HepG2 (cell line): Measurements from ENCODE around the gene RGS19. TPM values are rescaled to one million over a fixed set of nuclear protein-coding genes. Genes with fewer than 3 reads are reported as not detected.

Experiments
- GATA4 ChIP-seq: sonication (generic); IDR thresholded peaks from 2 replicates; pipeline ENCODE4 v1.6.1; 2016; ENCODE audit warnings: antibody characterized with exemption, low read depth, borderline replicate concordance
- NAIF1 ChIP-seq: sonication (generic); formaldehyde crosslinking; IDR thresholded peaks from 2 replicates; pipeline ENCODE4 v1.5.0; 2020; ENCODE audit warnings: mild to moderate bottlenecking, missing genetic modification reagents, borderline replicate concordance
- NCOA2 ChIP-seq: sonication (generic); formaldehyde crosslinking; IDR thresholded peaks from 2 replicates; pipeline ENCODE4 v1.8.0; 2022; ENCODE audit warnings: inconsistent platforms
- NPAS2 ChIP-seq: sonication (generic); formaldehyde crosslinking; IDR thresholded peaks from 2 replicates; pipeline ENCODE4 v1.8.0; 2022; ENCODE audit warnings: mild to moderate bottlenecking, missing genetic modification reagents, borderline replicate concordance
- NR2F6 ChIP-seq, 2 experiments: IDR thresholded peaks; 2 replicates each; pipeline ENCODE4 v1.6.1; 2016; ENCODE audit warnings: antibody characterized with exemption in 1 of 2, mild to moderate bottlenecking in 1 of 2
- POLR2AphosphoS2 ChIP-seq: IDR thresholded peaks from 2 replicates; pipeline ENCODE4 v1.6.1; 2011; ENCODE audit warnings: low read depth, low read length, improper control_type of control experiment
- SMAD9 ChIP-seq: sonication (generic); formaldehyde crosslinking; IDR thresholded peaks from 2 replicates; pipeline ENCODE4 v1.5.1; 2020; ENCODE audit warnings: mild to moderate bottlenecking, missing genetic modification reagents
- SRSF1 ChIP-seq: fragments of 200-400 bp; formaldehyde crosslinking; optimal IDR thresholded peaks from 2 replicates; pipeline ENCODE3; 2017; ENCODE audit warnings: mild to moderate bottlenecking, low read depth, low read length, moderate library complexity
- THAP11 ChIP-seq: IDR thresholded peaks from 2 replicates; pipeline ENCODE4 v1.6.1; 2016; ENCODE audit warnings: missing biosample characterization, missing genetic modification reagents
- U2AF1 ChIP-seq: fragments of 200-400 bp; formaldehyde crosslinking; optimal IDR thresholded peaks from 2 replicates; pipeline ENCODE3; 2017; ENCODE audit warnings: mild to moderate bottlenecking, low read depth, low read length
- ZFAT ChIP-seq: sonication (generic); formaldehyde crosslinking; conservative IDR thresholded peaks from 2 replicates; pipeline ENCODE4 v1.8.1; 2023; ENCODE audit warnings: missing genetic modification reagents, inconsistent platforms
- ZFX ChIP-seq: sonication (generic); formaldehyde crosslinking; IDR thresholded peaks from 2 replicates; pipeline ENCODE4 v1.4.0; 2020; ENCODE audit warnings: mild to moderate bottlenecking, low read depth, missing genetic modification reagents, moderate library complexity
- ZMAT3 ChIP-seq: sonication (generic); formaldehyde crosslinking; conservative IDR thresholded peaks from 2 replicates; pipeline ENCODE4 v1.7.0; 2021; ENCODE audit warnings: missing genetic modification reagents
- ZNF350 ChIP-seq: sonication (generic); formaldehyde crosslinking; IDR thresholded peaks from 2 replicates; pipeline ENCODE4 v1.4.0; 2020; ENCODE audit warnings: mild to moderate bottlenecking, low read depth, missing genetic modification reagents, borderline replicate concordance
- ZNF484 ChIP-seq: sonication (generic); formaldehyde crosslinking; IDR thresholded peaks from 2 replicates; pipeline ENCODE4 v1.5.1; 2020; ENCODE audit warnings: mild to moderate bottlenecking, low read depth, missing genetic modification reagents, borderline replicate concordance
- ZNF660 ChIP-seq: sonication (generic); formaldehyde crosslinking; IDR thresholded peaks from 2 replicates; pipeline ENCODE4 v1.5.1; 2020; ENCODE audit warnings: mild to moderate bottlenecking, low read depth, missing genetic modification reagents, borderline replicate concordance
- ZNF678 ChIP-seq: sonication (generic); formaldehyde crosslinking; IDR thresholded peaks from 2 replicates; pipeline ENCODE4 v1.4.0; 2020; ENCODE audit warnings: mild to moderate bottlenecking, missing genetic modification reagents
- ZNF75D ChIP-seq: sonication (generic); formaldehyde crosslinking; IDR thresholded peaks from 2 replicates; pipeline ENCODE4 v1.8.1; 2023; ENCODE audit warnings: missing genetic modification reagents, mild to moderate bottlenecking, borderline replicate concordance
- ZNF782 ChIP-seq: sonication (generic); formaldehyde crosslinking; IDR thresholded peaks from 2 replicates; pipeline ENCODE4 v1.4.0; 2020; ENCODE audit warnings: missing genetic modification reagents, mild to moderate bottlenecking, borderline replicate concordance
- ZSCAN9 ChIP-seq: IDR thresholded peaks from 2 replicates; pipeline ENCODE4 v1.6.1; 2016; ENCODE audit warnings: borderline replicate concordance
- polyA plus RNA-seq, 8 experiments: library from polyadenylated mRNA; depleted of rRNA in 3 of 8; stranded (reverse) in 7 of 8; unstranded in 1 of 8; fragments of >200 nt; fragmentation: Illumina TruSeq in 4 of 8; extraction: Trizol in 4 of 8; gene quantifications; 2 replicates each; pipeline versions ENCODE4 v1.2.1 to v1.2.3, GENCODE V29; 2011 to 2016; ENCODE audit warnings: low read depth in 4 of 8, missing spikeins in 1 of 8, mixed read lengths in 1 of 8; ENCODE audit not compliant: insufficient read depth in 1 of 8
- total RNA-seq, 5 experiments: library from RNA; depleted of rRNA; stranded (reverse); fragments of >200 nt; fragmentation: Illumina TruSeq; extraction: Trizol; gene quantifications; 2 replicates each; pipeline ENCODE4 v1.2.3, GENCODE V29; 2016; ENCODE audit warnings: low read depth in 1 of 5
- TF ChIP-seq, protein P1 (sequence below): IDR thresholded peaks from 2 replicates; pipeline ENCODE4 v1.6.1; 2016; ENCODE audit warnings: missing compliant biosample characterization, missing genetic modification reagents, borderline replicate concordance
- TF ChIP-seq, protein P2 (sequence below): sonication (generic); formaldehyde crosslinking; IDR thresholded peaks from 2 replicates; pipeline ENCODE4 v1.4.0; 2020; ENCODE audit warnings: mild to moderate bottlenecking, missing genetic modification reagents
- TF ChIP-seq, protein P3 (sequence below): sonication (generic); formaldehyde crosslinking; IDR thresholded peaks from 2 replicates; pipeline ENCODE4 v1.4.0; 2020; ENCODE audit warnings: mild to moderate bottlenecking, missing genetic modification reagents
- TF ChIP-seq, protein P4 (sequence below): sonication (generic); formaldehyde crosslinking; IDR thresholded peaks from 2 replicates; pipeline ENCODE4 v1.5.1; 2020; ENCODE audit warnings: mild to moderate bottlenecking, moderate library complexity, missing genetic modification reagents

RGS19 gene
- total and polyA plus RNA-seq, 2 of the 13 experiments (the other 11 are each of a cell fraction or from before 2014, with no cell fraction given), result 10.7 to 11.9 TPM

DNA sequence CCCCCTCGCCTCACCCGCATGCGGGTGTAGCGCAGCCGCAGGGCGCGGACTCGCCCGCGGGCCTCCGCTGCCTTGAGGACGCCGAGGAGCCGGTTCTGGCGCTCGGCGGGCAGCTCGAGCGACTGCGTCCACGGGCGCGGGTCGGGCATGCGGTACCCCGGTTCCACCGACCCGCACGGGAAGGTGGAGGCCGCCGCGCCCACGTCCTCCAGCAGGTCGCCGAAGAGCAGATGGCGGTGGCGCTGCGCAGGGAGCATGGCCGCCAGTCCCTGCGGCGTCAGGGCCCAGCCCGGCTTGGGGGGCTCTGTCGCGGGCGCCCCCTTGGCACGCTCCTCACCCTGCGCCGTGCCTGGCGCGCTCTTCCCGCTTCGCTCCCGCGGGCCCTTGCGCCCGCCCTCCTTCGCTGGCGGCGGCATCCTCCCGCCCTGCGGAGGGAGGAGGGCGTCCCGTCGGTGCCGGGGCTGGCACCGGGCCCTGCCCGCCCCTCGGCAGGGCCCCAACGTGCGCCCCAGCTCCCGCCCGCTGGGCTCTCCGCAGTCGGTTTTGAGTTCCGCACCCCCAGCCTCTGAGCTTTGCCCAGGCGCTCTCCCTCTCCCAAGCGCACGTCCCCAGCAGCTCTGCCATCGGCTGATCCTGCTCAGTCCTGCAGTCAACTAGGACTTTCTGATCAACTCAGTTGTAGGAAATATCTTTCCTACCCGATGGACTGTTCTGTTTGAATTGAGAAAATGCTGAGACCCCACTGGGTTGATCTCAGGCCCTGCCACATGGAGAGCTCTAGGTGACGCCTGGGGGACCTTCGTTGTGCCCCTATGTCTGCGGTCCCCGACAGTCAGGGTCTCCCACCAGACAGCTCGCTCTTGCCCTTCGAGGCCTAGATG, 4.7 kb upstream of the RGS19 start, which contains the start of gene LKAAEAR1 (continued):
- TF ChIP-seq ZFX (peak; percentile 64), ZNF484 (0 out of 2 replicates have a peak, but pooled peaks have one; percentile 33), POLR2AphosphoS2 (no peak), ZNF350 (CRISPR knock-in tag) (peak; percentile 12; the same call in 1 of the 2 replicates), SMAD9 (CRISPR knock-in tag) (no peak), ZNF660 (CRISPR knock-in tag) (no peak), NCOA2 (CRISPR knock-in tag) (no peak), ZSCAN9 (CRISPR knock-in tag) (no peak), ZFAT (CRISPR knock-in tag) (no peak), ZNF75D (CRISPR knock-in tag) (no peak), ZNF678 (CRISPR knock-in tag) (peak; percentile 72; the same call in 1 of the 2 replicates), NR2F6 (IDR thresholded peaks at IDR 0.05) (no peak), NR2F6 (CRISPR knock-in tag; IDR thresholded peaks at IDR 0.05) (no peak), NAIF1 (CRISPR knock-in tag) (no peak), ZMAT3 (CRISPR knock-in tag) (0 out of 2 replicates have a peak, but pooled peaks have one; percentile 2), SRSF1 (no peak), NPAS2 (CRISPR knock-in tag) (no peak), ZNF782 (no peak), U2AF1 (no peak), THAP11 (CRISPR knock-in tag) (no peak), GATA4 (no peak)
- TF ChIP-seq, protein P1, sequence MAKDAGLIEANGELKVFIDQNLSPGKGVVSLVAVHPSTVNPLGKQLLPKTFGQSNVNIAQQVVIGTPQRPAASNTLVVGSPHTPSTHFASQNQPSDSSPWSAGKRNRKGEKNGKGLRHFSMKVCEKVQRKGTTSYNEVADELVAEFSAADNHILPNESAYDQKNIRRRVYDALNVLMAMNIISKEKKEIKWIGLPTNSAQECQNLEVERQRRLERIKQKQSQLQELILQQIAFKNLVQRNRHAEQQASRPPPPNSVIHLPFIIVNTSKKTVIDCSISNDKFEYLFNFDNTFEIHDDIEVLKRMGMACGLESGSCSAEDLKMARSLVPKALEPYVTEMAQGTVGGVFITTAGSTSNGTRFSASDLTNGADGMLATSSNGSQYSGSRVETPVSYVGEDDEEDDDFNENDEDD (CRISPR knock-in tag), result peak; percentile 20
- TF ChIP-seq, protein P2, sequence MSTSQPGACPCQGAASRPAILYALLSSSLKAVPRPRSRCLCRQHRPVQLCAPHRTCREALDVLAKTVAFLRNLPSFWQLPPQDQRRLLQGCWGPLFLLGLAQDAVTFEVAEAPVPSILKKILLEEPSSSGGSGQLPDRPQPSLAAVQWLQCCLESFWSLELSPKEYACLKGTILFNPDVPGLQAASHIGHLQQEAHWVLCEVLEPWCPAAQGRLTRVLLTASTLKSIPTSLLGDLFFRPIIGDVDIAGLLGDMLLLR, result peak; percentile 14; the same call in 1 of the 2 replicates
- TF ChIP-seq, protein P3, sequence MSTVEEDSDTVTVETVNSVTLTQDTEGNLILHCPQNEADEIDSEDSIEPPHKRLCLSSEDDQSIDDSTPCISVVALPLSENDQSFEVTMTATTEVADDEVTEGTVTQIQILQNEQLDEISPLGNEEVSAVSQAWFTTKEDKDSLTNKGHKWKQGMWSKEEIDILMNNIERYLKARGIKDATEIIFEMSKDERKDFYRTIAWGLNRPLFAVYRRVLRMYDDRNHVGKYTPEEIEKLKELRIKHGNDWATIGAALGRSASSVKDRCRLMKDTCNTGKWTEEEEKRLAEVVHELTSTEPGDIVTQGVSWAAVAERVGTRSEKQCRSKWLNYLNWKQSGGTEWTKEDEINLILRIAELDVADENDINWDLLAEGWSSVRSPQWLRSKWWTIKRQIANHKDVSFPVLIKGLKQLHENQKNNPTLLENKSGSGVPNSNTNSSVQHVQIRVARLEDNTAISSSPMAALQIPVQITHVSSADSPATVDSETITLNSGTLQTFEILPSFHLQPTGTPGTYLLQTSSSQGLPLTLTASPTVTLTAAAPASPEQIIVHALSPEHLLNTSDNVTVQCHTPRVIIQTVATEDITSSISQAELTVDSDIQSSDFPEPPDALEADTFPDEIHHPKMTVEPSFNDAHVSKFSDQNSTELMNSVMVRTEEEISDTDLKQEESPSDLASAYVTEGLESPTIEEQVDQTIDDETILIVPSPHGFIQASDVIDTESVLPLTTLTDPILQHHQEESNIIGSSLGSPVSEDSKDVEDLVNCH (CRISPR knock-in tag), result peak; percentile 69; the same call in 1 of the 2 replicates
- TF ChIP-seq, protein P4, sequence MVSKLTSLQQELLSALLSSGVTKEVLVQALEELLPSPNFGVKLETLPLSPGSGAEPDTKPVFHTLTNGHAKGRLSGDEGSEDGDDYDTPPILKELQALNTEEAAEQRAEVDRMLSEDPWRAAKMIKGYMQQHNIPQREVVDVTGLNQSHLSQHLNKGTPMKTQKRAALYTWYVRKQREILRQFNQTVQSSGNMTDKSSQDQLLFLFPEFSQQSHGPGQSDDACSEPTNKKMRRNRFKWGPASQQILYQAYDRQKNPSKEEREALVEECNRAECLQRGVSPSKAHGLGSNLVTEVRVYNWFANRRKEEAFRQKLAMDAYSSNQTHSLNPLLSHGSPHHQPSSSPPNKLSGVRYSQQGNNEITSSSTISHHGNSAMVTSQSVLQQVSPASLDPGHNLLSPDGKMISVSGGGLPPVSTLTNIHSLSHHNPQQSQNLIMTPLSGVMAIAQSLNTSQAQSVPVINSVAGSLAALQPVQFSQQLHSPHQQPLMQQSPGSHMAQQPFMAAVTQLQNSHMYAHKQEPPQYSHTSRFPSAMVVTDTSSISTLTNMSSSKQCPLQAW, result no peak
